Measurements from ENCODE around the gene ATG12.
"Not testable (repeated sequence)": the region's sequence is repeated elsewhere in the genome, so short reads cannot be mapped to it uniquely, and the experiment has no call there.

The ATG12 gene

GRCh38 chr5:115841382-115842088, at the start of gene ATG12, which contains the start of gene AP3S1:
Gene ATG12 (minus strand): TSS chr5:115841565. CDS start chr5:115841552, 13 bp downstream.
Gene AP3S1 (plus strand): TSS chr5:115841935. CDS start chr5:115842038, 103 bp downstream.
- Histone ChIP-seq H3K9me3 (ENCODE audit: control insufficient read depth in 1 of 2, low read length in 2 of 2) (no peaks in the 10 kb centered on the region), H3K27ac (ENCODE audit: low read length) (peak within 1 kb of the TSS; percentile 91), H3K4me3 (ENCODE audit: low read depth in 1 of 2, low read length in 2 of 2) (peak within 1 kb of the TSS; percentile 96), H3K4me1 (ENCODE audit: control insufficient read depth in 1 of 2, insufficient read depth in 2 of 2, low read length in 2 of 2) (peaks cover 6 to 46% of the 10 kb centered on the region in 2 donors), H3K36me3 (ENCODE audit: control insufficient read depth in 1 of 2, insufficient read depth in 2 of 2, low read length in 2 of 2) (peaks cover 0 to 7% of the 10 kb centered on the region in 2 donors), H3K27me3 (ENCODE audit: low read depth, low read length) (no peaks in the 10 kb centered on the region)

- Histone ChIP-seq H3K36me3 (ENCODE audit: control insufficient read depth in 1 of 2, insufficient read depth in 2 of 2, low read length in 2 of 2) (peaks cover 0 to 3% of the 10 kb centered on the region in 2 donors), H3K27ac (ENCODE audit: low read length) (no peak overlapping the region), H3K27me3 (ENCODE audit: low read depth, low read length) (no peaks in the 10 kb centered on the region), H3K9me3 (ENCODE audit: control insufficient read depth in 1 of 2, low read length in 2 of 2) (no peaks in the 10 kb centered on the region), H3K4me1 (ENCODE audit: control insufficient read depth in 1 of 2, insufficient read depth in 2 of 2, low read length in 2 of 2) (peaks cover 0 to 4% of the 10 kb centered on the region in 2 donors), H3K4me3 (ENCODE audit: low read depth in 1 of 2, low read length in 2 of 2) (no peak overlapping the region)
Measured at GRCh38 chr5:115888027-115888426, 46.7 kb upstream of the ATG12 start.

GRCh38 chr5:115885208-115885607, 43.8 kb upstream of the ATG12 start:
- not testable (repeated sequence) for H3K4me3 ChIP-seq (ENCODE audit: low read depth in 1 of 2, low read length in 2 of 2); H3K4me1 ChIP-seq (ENCODE audit: control insufficient read depth in 1 of 2, insufficient read depth in 2 of 2, low read length in 2 of 2); H3K27ac ChIP-seq (ENCODE audit: low read length); H3K36me3 ChIP-seq (ENCODE audit: control insufficient read depth in 1 of 2, insufficient read depth in 2 of 2, low read length in 2 of 2); H3K9me3 ChIP-seq (ENCODE audit: control insufficient read depth in 1 of 2, low read length in 2 of 2); H3K27me3 ChIP-seq (ENCODE audit: low read depth, low read length)

- Histone ChIP-seq H3K27ac (ENCODE audit: low read length) (no peak overlapping the region), H3K9me3 (ENCODE audit: control insufficient read depth in 1 of 2, low read length in 2 of 2) (no peaks in the 10 kb centered on the region), H3K27me3 (ENCODE audit: low read depth, low read length) (no peaks in the 10 kb centered on the region), H3K4me3 (ENCODE audit: low read depth in 1 of 2, low read length in 2 of 2) (no peak overlapping the region), H3K36me3 (ENCODE audit: control insufficient read depth in 1 of 2, insufficient read depth in 2 of 2, low read length in 2 of 2) (peaks cover 0 to 3% of the 10 kb centered on the region in 2 donors), H3K4me1 (ENCODE audit: control insufficient read depth in 1 of 2, insufficient read depth in 2 of 2, low read length in 2 of 2) (peaks cover 0 to 4% of the 10 kb centered on the region in 2 donors)
Measured at GRCh38 chr5:115884704-115885103, 43.3 kb upstream of the ATG12 start.

- H3K4me3 ChIP-seq (ENCODE audit: low read depth in 1 of 2, low read length in 2 of 2); H3K27me3 ChIP-seq (ENCODE audit: low read depth, low read length); H3K9me3 ChIP-seq (ENCODE audit: control insufficient read depth in 1 of 2, low read length in 2 of 2); H3K27ac ChIP-seq (ENCODE audit: low read length); H3K36me3 ChIP-seq (ENCODE audit: control insufficient read depth in 1 of 2, insufficient read depth in 2 of 2, low read length in 2 of 2); H3K4me1 ChIP-seq (ENCODE audit: control insufficient read depth in 1 of 2, insufficient read depth in 2 of 2, low read length in 2 of 2): not testable (repeated sequence)
Measured at GRCh38 chr5:115882434-115882833, 41.1 kb upstream of the ATG12 start.

- H3K4me3 ChIP-seq (ENCODE audit: low read depth in 1 of 2, low read length in 2 of 2); H3K4me1 ChIP-seq (ENCODE audit: control insufficient read depth in 1 of 2, insufficient read depth in 2 of 2, low read length in 2 of 2); H3K27me3 ChIP-seq (ENCODE audit: low read depth, low read length); H3K27ac ChIP-seq (ENCODE audit: low read length); H3K36me3 ChIP-seq (ENCODE audit: control insufficient read depth in 1 of 2, insufficient read depth in 2 of 2, low read length in 2 of 2); H3K9me3 ChIP-seq (ENCODE audit: control insufficient read depth in 1 of 2, low read length in 2 of 2): not testable (repeated sequence)
Measured at GRCh38 chr5:115877342-115877741, 36.0 kb upstream of the ATG12 start.

GRCh38 chr5:115875447-115875846, 34.1 kb upstream of the ATG12 start:
- Histone ChIP-seq H3K27ac (ENCODE audit: low read length) (no peak overlapping the region), H3K4me3 (ENCODE audit: low read depth in 1 of 2, low read length in 2 of 2) (no peak overlapping the region), H3K27me3 (ENCODE audit: low read depth, low read length) (no peaks in the 10 kb centered on the region), H3K9me3 (ENCODE audit: control insufficient read depth in 1 of 2, low read length in 2 of 2) (no peaks in the 10 kb centered on the region), H3K4me1 (ENCODE audit: control insufficient read depth in 1 of 2, insufficient read depth in 2 of 2, low read length in 2 of 2) (no peaks in the 10 kb centered on the region), H3K36me3 (ENCODE audit: control insufficient read depth in 1 of 2, insufficient read depth in 2 of 2, low read length in 2 of 2) (peaks cover 14 to 15% of the 10 kb centered on the region in 2 donors)

GRCh38 chr5:115873392-115873791, 32.0 kb upstream of the ATG12 start:
- no peak overlapping the region for H3K27ac ChIP-seq (ENCODE audit: low read length)
- peaks cover 17 to 19% of the 10 kb centered on the region in 2 donors for H3K36me3 ChIP-seq (ENCODE audit: control insufficient read depth in 1 of 2, insufficient read depth in 2 of 2, low read length in 2 of 2)
- no peaks in the 10 kb centered on the region for H3K4me1 ChIP-seq (ENCODE audit: control insufficient read depth in 1 of 2, insufficient read depth in 2 of 2, low read length in 2 of 2)
- H3K9me3 ChIP-seq (ENCODE audit: control insufficient read depth in 1 of 2, low read length in 2 of 2): no peaks in the 10 kb centered on the region
- no peak overlapping the region for H3K4me3 ChIP-seq (ENCODE audit: low read depth in 1 of 2, low read length in 2 of 2)
- no peaks in the 10 kb centered on the region for H3K27me3 ChIP-seq (ENCODE audit: low read depth, low read length)

GRCh38 chr5:115872447-115872846, 31.1 kb upstream of the ATG12 start:
- Histone ChIP-seq H3K27me3 (ENCODE audit: low read depth, low read length) (no peaks in the 10 kb centered on the region), H3K36me3 (ENCODE audit: control insufficient read depth in 1 of 2, insufficient read depth in 2 of 2, low read length in 2 of 2) (peaks cover 17 to 19% of the 10 kb centered on the region in 2 donors), H3K4me3 (ENCODE audit: low read depth in 1 of 2, low read length in 2 of 2) (no peak overlapping the region), H3K9me3 (ENCODE audit: control insufficient read depth in 1 of 2, low read length in 2 of 2) (no peaks in the 10 kb centered on the region), H3K4me1 (ENCODE audit: control insufficient read depth in 1 of 2, insufficient read depth in 2 of 2, low read length in 2 of 2) (no peaks in the 10 kb centered on the region), H3K27ac (ENCODE audit: low read length) (no peak overlapping the region)

- H3K4me3 ChIP-seq (ENCODE audit: low read depth in 1 of 2, low read length in 2 of 2): no peak overlapping the region
- H3K27me3 ChIP-seq (ENCODE audit: low read depth, low read length): no peaks in the 10 kb centered on the region
- H3K36me3 ChIP-seq (ENCODE audit: control insufficient read depth in 1 of 2, insufficient read depth in 2 of 2, low read length in 2 of 2): peaks cover 17 to 19% of the 10 kb centered on the region in 2 donors
- H3K9me3 ChIP-seq (ENCODE audit: control insufficient read depth in 1 of 2, low read length in 2 of 2): no peaks in the 10 kb centered on the region
- H3K4me1 ChIP-seq (ENCODE audit: control insufficient read depth in 1 of 2, insufficient read depth in 2 of 2, low read length in 2 of 2): no peaks in the 10 kb centered on the region
- H3K27ac ChIP-seq (ENCODE audit: low read length): no peak overlapping the region
Measured at GRCh38 chr5:115869256-115869795, 28.0 kb upstream of the ATG12 start.

- no peak overlapping the region for H3K27ac ChIP-seq (ENCODE audit: low read length)
- H3K9me3 ChIP-seq (ENCODE audit: control insufficient read depth in 1 of 2, low read length in 2 of 2): no peaks in the 10 kb centered on the region
- H3K4me3 ChIP-seq (ENCODE audit: low read depth in 1 of 2, low read length in 2 of 2): no peak overlapping the region
- H3K4me1 ChIP-seq (ENCODE audit: control insufficient read depth in 1 of 2, insufficient read depth in 2 of 2, low read length in 2 of 2): peaks cover 9 to 17% of the 10 kb centered on the region in 2 donors
- H3K27me3 ChIP-seq (ENCODE audit: low read depth, low read length): no peaks in the 10 kb centered on the region
- no peaks in the 10 kb centered on the region for H3K36me3 ChIP-seq (ENCODE audit: control insufficient read depth in 1 of 2, insufficient read depth in 2 of 2, low read length in 2 of 2)
Measured at GRCh38 chr5:115859378-115859777, 18.0 kb upstream of the ATG12 start.

- Histone ChIP-seq H3K27me3 (ENCODE audit: low read depth, low read length) (no peaks in the 10 kb centered on the region), H3K9me3 (ENCODE audit: control insufficient read depth in 1 of 2, low read length in 2 of 2) (no peaks in the 10 kb centered on the region), H3K36me3 (ENCODE audit: control insufficient read depth in 1 of 2, insufficient read depth in 2 of 2, low read length in 2 of 2) (no peaks in the 10 kb centered on the region), H3K4me1 (ENCODE audit: control insufficient read depth in 1 of 2, insufficient read depth in 2 of 2, low read length in 2 of 2) (peaks cover 9 to 17% of the 10 kb centered on the region in 2 donors), H3K27ac (ENCODE audit: low read length) (no peak overlapping the region), H3K4me3 (ENCODE audit: low read depth in 1 of 2, low read length in 2 of 2) (no peak overlapping the region)
Measured at GRCh38 chr5:115858396-115858795, 17.0 kb upstream of the ATG12 start.

Measured in muscle layer of duodenum (tissue), 2 donors.